ENCODE data around the gene MB21D2. TPM values are rescaled to one million over a fixed set of nuclear protein-coding genes. Genes with fewer than 3 reads are reported as not detected.

Gene MB21D2
- total RNA-seq, 4 donors from 2014 or later = 3.5 to 18.2 (median 5.2) TPM

DNA sequence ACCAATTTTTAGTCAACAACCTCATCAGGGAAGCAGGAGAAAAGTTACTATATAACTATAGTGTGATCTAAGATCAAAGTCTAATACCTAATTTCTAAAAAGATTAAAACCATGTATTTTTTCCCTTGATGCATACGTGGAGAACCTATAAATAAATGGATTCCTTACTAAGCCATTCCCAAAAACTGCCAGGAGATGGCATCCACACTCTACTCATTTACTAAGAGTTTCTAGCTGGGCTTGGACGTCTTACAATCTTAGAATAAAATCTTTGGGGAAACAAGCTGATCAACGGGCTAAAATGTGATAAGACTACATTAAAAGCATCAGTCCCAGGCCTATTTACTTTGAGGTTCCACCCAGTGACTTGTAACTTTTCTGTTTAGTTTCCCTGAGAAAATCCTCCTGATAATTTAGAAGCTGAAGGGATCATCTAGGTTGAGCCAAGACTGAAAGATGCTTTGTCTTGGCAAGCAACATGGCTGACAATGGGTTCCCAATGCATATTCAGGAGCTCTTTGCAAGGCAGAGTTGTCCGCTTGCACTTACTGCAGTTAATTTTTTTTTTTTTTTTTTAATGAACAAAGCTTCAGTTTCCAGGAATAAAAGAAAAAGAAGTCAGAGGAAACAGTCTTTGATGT lies 104.8 kb downstream of the MB21D2 start:
- ATAC-seq (ENCODE audit: low FRiP score) (no peak), DNase-seq (ENCODE audit: low spot score) (no peak)
- TF ChIP-seq, protein P1, sequence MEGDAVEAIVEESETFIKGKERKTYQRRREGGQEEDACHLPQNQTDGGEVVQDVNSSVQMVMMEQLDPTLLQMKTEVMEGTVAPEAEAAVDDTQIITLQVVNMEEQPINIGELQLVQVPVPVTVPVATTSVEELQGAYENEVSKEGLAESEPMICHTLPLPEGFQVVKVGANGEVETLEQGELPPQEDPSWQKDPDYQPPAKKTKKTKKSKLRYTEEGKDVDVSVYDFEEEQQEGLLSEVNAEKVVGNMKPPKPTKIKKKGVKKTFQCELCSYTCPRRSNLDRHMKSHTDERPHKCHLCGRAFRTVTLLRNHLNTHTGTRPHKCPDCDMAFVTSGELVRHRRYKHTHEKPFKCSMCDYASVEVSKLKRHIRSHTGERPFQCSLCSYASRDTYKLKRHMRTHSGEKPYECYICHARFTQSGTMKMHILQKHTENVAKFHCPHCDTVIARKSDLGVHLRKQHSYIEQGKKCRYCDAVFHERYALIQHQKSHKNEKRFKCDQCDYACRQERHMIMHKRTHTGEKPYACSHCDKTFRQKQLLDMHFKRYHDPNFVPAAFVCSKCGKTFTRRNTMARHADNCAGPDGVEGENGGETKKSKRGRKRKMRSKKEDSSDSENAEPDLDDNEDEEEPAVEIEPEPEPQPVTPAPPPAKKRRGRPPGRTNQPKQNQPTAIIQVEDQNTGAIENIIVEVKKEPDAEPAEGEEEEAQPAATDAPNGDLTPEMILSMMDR (IDR thresholded peaks at IDR 0.05) = no peak

DNA sequence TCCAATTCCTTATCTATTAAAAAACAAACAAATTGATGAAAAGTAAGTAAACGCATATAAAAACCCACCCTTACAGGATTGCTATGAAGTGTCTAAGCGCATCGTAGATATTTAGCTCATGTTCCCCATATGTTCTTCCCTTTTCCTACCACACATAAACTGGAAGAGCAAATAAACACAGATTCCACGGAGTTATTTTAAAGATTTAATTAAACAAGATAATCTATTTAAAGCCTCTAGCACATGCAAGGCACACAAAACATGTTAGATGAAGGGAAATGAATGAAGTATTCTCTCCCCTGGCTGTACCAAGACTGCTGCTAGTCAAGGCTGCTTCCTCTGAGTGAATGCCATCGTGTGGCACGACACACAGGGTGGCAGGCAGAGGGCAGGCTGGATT lies 111.9 kb downstream of the MB21D2 start:
- ATAC-seq (ENCODE audit: low FRiP score) (no peak), DNase-seq (ENCODE audit: low spot score) (no peak)
- TF ChIP-seq, protein P1 (IDR thresholded peaks at IDR 0.05) = no peak

DNA sequence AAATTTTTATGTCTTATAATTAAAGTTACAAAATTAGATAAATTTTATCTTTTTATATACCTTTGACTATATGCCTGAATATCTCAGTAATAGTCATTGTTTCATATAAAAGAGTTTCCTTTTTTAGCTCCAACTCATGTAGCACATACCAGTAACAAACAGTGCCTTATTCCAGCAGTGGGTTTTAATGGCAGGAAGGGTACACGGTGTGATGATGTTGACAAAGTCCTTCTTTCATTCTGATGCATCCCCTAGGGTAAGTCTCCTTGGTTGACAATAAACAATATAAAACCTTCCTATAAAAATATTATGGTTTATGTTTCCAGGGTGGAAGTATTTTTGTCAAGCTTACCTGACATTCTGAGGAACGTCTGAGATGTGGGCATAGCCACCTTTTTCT lies 113.2 kb downstream of the MB21D2 start:
- TF ChIP-seq, protein P1 (IDR thresholded peaks at IDR 0.05) = no peak
- ATAC-seq (ENCODE audit: low FRiP score) (no peak), DNase-seq (ENCODE audit: low spot score) (no peak)

DNA sequence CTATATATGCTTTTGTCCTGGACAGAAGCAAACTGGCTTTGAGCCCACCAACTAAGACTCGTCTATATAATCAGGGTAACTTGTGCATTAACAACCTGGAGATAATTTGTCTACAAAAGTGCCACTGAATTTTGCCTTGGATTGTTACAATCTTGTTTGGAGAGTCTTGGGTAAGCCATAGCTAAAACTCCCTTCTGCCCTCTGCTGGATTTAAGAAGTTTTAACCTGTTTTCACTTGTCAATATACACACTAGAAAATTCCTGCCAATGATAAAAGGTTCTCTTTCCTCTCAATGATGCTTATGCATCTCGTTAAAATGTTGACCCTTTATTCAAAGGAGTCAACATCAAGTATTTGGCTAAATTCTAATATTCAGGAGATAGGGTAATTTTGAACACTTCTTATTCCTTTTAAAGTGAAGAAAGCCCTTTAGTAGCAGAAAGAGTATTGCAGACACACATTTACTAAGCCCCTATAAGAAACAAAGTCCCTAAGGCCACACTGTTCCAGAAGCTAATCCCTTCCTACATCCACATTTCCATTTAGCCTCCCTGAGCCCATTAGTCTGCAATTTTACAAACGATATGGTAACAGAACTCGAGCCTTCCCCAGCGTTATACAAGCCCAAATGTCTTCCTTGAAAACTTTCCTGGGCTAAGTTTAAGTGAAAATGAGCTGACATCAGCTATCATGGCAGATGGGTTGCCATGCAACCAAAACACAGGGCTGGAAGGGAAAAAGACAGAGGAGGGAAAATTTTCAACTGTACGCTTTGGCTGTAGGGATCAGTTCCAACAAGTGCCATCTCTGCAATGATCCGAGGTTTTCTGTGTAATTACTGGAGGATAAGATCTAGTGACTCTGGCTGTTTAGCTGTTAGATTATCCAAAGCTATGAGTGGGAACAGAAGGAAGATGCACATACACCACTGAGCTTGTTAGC lies 114.4 kb downstream of the MB21D2 start:
- DNase-seq (ENCODE audit: low spot score) = no peak
- ATAC-seq (ENCODE audit: low FRiP score) = no peak
- TF ChIP-seq, protein P1 (IDR thresholded peaks at IDR 0.05) = no peak

DNA sequence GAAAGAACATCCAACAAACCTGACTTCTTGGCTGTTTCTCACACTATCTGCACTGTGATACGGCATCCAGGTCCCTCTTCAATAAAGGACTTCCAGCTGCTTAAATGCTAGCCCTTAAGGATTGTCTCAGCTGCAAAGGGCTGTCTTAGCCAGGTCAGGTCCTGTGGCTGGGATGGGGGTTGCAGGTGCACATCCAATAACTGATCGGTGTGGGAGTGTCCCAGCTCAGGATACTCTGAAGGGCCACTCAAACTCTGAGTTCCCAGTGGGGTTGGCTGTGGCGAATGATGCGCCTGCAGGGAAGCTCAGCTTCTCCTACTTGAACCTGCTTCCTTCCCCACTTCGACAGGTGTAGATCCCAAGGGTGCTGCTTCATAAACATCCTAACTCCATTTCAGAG lies 115.7 kb downstream of the MB21D2 start:
- DNase-seq (ENCODE audit: low spot score) (no peak), ATAC-seq (ENCODE audit: low FRiP score) (no peak)
- TF ChIP-seq, protein P1 (IDR thresholded peaks at IDR 0.05) = no peak

DNA sequence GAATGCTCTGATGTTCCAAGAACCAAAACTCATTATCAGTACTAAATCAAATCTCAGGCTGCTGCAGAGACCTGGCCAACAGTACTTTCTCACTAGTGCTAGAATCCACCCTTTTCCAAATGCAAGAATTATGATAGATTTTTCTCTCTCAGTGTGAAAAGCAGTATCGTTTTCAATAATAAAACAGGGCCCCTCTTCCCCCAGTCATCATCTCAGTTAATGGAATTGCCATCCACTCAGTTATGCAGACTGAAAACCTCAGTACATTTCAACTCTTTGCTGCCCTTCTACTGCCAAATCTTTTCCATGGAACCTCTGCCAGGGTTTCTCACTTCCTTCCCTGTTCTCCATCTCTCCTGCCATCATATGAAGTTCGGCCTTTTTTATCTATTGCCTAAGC lies 117.9 kb downstream of the MB21D2 start:
- TF ChIP-seq, protein P1 (IDR thresholded peaks at IDR 0.05) = no peak
- DNase-seq (ENCODE audit: low spot score) (no peak), ATAC-seq (ENCODE audit: low FRiP score) (no peak)

Measured in omental fat pad (tissue), 4 donors.